Stimulated activated CD4-positive, alpha-beta T cell treated with anti-CD3 and anti-CD28 coated beads, Interleukin-1b, Interleukin-23, amount 100 ng/mL, for 1 hour (primary cell): ENCODE results near the gene ASF1B.
"Not testable (repeated sequence)": the region's sequence is repeated elsewhere in the genome, so short reads cannot be mapped to it uniquely, and the experiment has no call there.

Experiments
- DNase-seq, 2 donors: peaks; one replicate each; pipeline ENCODE4 v3.0.0-alpha.2; 2020; ENCODE audit warnings: low read depth in 2 of 2

ASF1B gene

DNA sequence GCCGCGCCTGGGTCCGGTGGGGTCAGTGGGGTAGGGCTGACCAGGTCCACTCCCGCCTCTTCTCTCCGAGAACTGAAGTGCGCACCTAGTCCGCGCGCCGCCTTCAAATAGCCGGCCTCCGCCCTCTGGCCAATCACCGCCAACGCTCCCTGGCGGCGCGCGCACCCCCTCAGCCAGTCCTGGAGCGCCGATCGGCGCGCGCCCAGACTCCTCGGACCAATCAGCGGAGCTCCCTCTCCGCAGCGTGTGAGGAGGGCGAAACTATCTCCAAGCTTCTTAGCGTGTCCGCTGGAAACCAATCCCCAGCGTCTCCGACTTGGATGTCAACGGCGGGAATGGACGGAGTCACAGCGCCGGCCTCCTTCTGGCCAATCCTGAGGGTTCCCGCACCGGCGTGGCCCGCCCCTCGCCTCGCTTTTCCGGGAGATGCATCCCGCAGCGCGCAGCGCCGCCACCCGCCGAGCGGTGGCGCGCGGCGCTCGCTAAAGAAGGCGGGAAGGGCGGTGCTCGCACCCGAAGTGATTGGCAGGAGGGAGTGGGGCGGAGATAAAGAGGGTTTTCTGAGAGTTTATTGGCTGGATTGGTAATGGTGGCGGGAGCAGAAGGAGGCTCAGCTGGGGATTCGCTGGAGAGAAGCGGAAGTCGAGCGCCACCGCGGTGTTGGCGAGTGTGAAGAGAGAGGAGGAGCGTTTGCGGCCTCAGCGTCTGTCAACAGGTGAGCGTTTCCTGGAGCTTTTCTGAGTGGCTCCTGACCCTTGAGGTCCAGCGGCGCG, at the start of gene ASF1B:
Gene ASF1B, minus strand, starts transcription at position 81 of the 773 bp plus-strand sequence. CDS start 133 bp downstream, outside the sequence.
- DNase-seq, result peak; percentile 86 to 97

GRCh38 chr19:14185691-14186090, 49.3 kb upstream of the ASF1B start:
- not testable (repeated sequence) for DNase-seq

DNA sequence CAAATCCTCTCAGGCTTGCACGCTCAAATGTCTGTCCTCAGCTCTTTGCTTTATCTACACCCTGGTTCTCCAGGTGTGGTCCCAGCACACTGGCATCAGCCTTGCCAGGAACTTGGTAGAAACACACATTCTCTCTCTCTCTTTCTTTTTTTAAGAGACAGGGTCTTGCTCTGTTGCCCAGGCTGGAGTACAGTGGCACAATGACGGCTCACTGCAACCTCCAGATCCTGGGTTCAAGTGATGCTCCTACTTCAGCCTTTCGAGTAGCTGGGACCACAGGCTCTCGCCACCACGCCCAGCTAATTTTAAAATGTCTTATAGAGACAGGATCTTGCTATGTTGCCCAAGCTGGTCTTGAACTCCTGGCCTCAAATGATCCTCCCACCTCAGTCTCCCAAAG, 48.8 kb upstream of the ASF1B start:
- DNase-seq, result no peak

DNA sequence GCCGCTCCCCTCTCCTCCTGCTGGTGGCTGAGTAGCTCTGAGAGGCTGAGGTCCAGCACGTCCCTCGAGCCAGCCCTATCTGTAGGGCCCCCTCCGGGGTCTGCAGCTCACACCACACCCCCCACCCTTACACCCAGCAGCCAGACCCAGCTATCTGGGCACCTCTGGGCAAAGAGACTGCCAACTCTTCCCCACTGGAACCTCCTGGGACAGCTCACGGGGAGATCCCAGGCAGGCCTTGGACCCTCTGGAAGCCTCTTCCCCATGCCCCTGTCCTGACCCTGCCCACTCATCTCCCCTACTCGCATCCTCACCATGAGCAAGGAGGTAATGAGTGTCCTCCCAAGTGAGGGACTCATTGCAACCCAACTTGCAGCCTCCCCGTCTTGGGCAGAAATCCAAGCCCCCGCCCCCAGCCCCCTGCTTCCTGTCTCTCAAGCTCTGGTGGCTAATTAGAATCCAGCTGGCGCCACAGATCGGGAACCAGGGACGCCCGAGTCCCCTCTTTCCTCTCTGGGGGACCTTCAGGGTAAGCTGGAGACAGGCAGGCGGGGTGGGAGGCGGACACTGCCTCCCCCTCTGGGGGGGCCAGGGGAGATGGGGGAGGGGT, 47.5 kb upstream of the ASF1B start:
- no peak for DNase-seq

DNA sequence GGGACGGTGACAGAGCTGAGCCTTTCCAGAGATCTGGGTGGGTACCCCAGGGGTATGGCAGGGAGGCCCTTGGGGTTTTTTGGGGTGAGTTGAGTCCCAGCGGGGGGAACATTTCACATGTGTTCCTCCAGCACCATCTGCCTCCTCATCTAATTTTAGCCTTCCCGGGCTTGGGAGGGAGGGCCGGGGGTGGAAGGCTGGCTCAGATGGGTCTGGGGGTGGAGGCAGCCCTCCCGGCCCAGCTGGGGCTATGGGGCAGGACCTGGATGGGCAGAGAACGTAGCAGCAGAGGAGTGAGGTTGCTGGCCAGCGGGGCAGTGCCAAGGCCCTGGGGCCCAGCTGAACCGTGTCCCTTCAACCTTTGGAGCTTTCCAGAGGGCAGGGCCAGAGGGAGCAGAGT, 46.1 kb upstream of the ASF1B start:
- no peak for DNase-seq

GRCh38 chr19:14181906-14182305, 45.5 kb upstream of the ASF1B start:
- DNase-seq, result no peak

DNA sequence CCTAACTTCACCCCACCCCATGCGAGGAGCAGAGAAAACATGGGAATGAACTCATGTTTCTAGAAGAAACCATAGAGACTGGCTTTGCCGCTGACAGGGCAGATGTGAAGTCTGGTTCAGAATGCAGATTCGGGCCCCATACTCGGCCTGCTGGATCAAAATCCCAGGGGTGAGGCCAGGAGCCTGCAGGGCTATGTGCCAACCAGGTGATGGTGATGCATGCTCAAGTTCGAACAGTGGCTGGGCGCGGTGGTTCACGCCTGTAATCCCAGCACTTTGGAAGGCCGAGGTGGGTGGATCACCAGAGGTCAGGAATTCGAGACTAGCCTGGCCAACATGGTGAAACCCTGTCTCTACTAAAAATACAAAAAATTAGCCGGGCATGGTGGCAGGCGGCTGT, 44.8 kb upstream of the ASF1B start:
- not testable (repeated sequence) for DNase-seq

- DNase-seq, result no peak
Measured at GRCh38 chr19:14177496-14178074, 41.2 kb upstream of the ASF1B start.

GRCh38 chr19:14175351-14175792, 39.0 kb upstream of the ASF1B start:
- DNase-seq, result no peak

GRCh38 chr19:14174883-14175282, 38.5 kb upstream of the ASF1B start:
- no peak for DNase-seq

DNA sequence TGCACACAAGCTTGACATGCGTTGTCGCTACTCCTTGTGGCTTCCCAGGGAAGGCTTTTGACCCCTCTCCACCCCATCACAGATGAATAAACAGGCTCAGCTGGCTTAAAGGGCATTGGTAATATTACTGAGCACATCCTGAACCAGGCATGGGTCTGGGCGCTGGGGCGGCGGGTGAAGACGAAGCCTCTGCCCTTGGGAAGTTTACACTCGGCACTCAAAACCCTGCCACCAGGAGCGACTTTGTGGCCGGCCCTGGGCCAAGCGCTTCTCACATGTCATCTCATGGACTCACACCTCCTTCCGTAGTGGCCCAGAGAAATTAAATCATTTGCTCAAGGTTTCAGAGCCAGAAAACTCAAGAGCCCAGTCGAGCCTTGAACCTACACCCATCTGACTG, 32.6 kb upstream of the ASF1B start:
- DNase-seq, result no peak

GRCh38 chr19:14168259-14168972, 32.0 kb upstream of the ASF1B start:
- no peak for DNase-seq

GRCh38 chr19:14167576-14168138, 31.3 kb upstream of the ASF1B start:
- no peak for DNase-seq

DNA sequence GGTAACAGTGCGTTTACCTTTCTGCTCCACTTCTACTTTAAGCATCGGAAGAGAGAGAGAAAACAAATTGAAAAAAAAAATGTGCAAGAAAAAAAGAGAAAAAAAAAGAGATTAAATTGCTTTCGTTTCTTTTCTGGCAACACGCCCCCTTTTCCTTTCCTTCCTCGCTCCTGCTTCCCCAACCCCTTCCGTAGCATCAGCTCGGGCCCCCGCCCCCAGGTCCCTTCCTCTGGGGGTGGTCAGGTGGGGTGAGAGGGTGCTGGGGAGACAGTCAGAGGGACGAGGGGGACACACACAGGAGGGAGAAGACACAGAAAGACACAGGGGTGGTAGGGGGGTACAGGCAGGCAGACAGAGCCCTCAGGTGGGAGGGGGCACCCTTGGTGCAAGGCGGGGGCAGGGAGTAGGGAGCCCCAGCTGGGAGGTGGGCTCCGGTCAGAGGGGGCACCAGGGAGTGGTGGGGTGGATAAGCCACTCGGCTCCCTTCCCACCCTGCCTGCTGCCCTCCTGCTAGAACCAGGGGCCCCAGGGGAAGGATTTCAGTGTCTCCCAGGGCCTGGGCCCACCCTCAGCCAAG, 30.7 kb upstream of the ASF1B start:
- no peak for DNase-seq

DNA sequence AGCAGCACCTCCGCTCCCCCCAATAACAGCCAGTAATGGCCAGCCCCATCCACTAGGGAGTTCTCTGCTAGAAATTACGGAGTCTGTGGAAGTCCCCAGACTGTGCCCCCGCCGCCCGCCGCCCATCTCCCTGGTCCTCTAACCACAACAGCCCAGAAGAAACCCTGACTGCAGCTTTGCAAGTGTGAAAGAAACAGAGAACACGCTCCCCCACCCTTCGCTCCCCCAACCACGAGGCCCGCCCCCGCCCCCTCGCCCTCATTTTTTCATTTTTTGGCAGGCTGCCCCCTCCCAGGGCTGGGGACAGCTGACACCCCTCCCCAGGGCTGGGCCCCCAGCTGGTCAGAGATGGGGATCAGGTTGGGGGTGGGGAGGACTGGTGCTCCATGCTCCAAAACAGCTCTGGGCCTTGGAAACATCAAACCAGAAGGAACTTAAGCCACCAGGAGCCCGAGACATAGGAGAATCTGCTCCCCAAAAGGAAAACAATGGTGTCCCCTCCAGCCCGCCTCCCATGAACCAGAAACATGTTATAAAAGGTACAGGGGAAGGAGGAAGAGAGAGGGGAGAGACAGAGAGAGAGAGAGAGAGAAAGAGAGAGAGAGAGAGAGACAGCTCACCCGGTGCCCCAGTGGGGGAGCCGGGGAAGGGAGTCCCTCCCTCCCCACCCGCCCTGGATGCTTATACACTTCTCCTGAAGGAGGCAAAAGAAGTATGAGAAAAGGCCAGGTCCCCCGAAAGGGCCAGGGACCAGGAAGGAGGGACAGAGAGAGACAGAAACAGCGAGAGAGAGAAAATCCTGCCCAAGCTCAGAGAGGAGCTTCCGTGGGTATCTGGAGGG, 29.8 kb upstream of the ASF1B start:
- no peak for DNase-seq

- DNase-seq, result no peak
Measured at GRCh38 chr19:14164724-14165493, 28.5 kb upstream of the ASF1B start.

- DNase-seq, result no peak
Measured at GRCh38 chr19:14164082-14164481, 27.7 kb upstream of the ASF1B start.

- no peak for DNase-seq
Measured at GRCh38 chr19:14162871-14163297, 26.5 kb upstream of the ASF1B start.

DNA sequence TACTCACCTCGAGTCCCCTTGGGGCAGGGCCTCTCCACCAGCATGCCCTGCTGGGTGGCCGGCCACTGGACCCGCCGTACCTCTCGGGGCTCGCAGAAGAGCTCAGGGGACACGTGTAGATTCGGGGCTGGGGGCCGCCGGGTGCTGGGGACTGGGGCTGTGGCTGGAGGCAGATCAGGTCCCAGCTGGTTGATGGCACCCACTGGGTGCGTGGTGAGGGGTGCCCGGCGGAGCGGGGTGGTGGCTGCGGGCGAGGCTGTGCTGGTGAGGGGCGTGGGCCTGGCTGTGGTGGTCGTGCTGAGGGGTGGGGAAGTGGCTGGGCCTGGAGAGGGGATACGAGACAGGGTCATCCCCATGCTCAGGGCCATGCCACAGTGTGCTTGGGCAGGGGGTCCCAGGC, 24.9 kb upstream of the ASF1B start:
- no peak for DNase-seq
